Cardiac fibroblast (primary cell): ENCODE measurements around the gene KIAA0513.
A peak's percentile ranks its signal among the peaks of the same experiment; 100 is the strongest.

Source experiments
- DNase-seq, 2 donors: peaks; one replicate each; pipeline versions ENCODE4 v3.0.0 to v3.0.0-alpha.2; 2010; ENCODE audit warnings: low read depth in 2 of 2
- H3K4me3 ChIP-seq, 2 donors: replicated peaks in 1 of 2; 1 replicate in 1 of 2; 2 replicates in 1 of 2; pipeline ENCODE4 v1.5.1; 2011; ENCODE audit warnings: low read depth in 2 of 2, low read length in 2 of 2, mild to moderate bottlenecking in 2 of 2, moderate library complexity in 1 of 2
- CTCF ChIP-seq: IDR thresholded peaks from one replicate; pipeline ENCODE4 v1.5.1; 2011; ENCODE audit warnings: low read depth, mild to moderate bottlenecking, low read length, inconsistent platforms

KIAA0513 gene

GRCh38 chr16:85036236-85037049 is 8.8 kb downstream of the KIAA0513 start:
- no peak overlapping the region for H3K4me3 ChIP-seq
- DNase-seq = no peak
- TF ChIP-seq CTCF = no peak

- DNase-seq = peak; percentile 54 to 92
- H3K4me3 ChIP-seq = no peak overlapping the region
- TF ChIP-seq CTCF = no peak
Observed at GRCh38 chr16:85037050-85037410, 9.4 kb downstream of the KIAA0513 start.

GRCh38 chr16:85037721-85038120 is 10.1 kb downstream of the KIAA0513 start:
- DNase-seq = no peak
- no peak overlapping the region for H3K4me3 ChIP-seq
- no peak for TF ChIP-seq CTCF

- H3K4me3 ChIP-seq = no peak overlapping the region
- no peak for TF ChIP-seq CTCF
- DNase-seq = no peak
Observed at GRCh38 chr16:85040685-85041084, 13.1 kb downstream of the KIAA0513 start.

GRCh38 chr16:85041219-85042166 is 13.9 kb downstream of the KIAA0513 start:
- no peak for DNase-seq
- TF ChIP-seq CTCF = no peak
- no peak overlapping the region for H3K4me3 ChIP-seq

GRCh38 chr16:85042167-85042526 is 14.6 kb downstream of the KIAA0513 start:
- no peak overlapping the region for H3K4me3 ChIP-seq
- TF ChIP-seq CTCF = no peak
- DNase-seq = no peak
